Measurements from ENCODE around the gene CDNF. TPM values are rescaled to one million over a fixed set of nuclear protein-coding genes. Genes with fewer than 3 reads are reported as not detected.

The CDNF gene
- total and polyA plus RNA-seq, 5 donors, result 1.9 to 6.7 (median 2.6) TPM

GRCh38 chr10:14839305-14839695 is 1.5 kb upstream of the CDNF start:
- no peak for ATAC-seq
- WGBS, result 13% methylated on average over 14 of the region's 14 CpGs
- Histone ChIP-seq H3K9me3 (ENCODE audit: control insufficient read depth, low read length) (no peaks in the 10 kb centered on the region), H3K4me3 (ENCODE audit: low read length) (peak overlapping the region; percentile 76), H3K27me3 (ENCODE audit: control insufficient read depth, insufficient read depth) (no peaks in the 10 kb centered on the region), H3K4me1 (ENCODE audit: control insufficient read depth, insufficient read depth, low read length) (no peaks in the 10 kb centered on the region), H3K27ac (ENCODE audit: low read length) (no peak overlapping the region)
- peak in 2 of 3 donors; percentile 16 to 45 for DNase-seq
- intact Hi-C loops (cut with DNase I), result no loop called here

DNA sequence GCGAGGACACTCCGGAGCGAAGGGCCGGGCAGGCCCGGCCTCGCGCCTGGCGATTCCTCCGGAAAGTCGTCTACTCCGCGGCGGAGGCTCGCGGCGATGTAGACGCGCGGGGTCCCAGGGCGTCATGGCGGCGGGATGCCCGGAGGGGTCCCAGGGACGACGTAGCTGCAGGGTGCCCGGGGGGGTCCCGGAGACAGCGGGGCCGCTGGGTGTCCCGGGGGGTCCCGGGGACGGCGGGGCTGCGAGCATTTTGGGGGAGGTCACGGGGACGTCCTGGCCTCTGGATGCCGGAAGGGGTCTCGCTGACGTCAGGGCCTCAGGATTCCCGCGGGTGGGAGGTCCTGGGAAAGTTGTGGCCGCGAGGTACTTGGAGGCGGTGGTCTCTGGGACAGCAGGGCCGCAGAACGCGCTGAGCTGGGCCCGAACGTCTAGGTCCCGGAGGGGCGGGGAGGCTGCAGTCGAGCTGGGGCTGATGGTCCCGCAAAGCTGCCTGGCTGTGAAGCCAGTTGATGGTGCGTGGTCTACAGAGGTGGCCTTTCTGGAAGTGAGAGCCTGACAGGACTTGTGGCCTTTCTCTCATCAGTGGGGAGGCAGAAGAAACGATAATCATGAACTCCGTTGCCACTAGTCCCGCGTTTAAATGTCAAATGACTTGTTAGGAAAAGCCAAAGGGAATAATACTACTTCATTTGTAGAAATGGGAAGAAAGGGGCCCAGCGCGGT is 906 bp upstream of the CDNF start:
- ATAC-seq, result peak; percentile 1 to 15
- peak in 1 of 3 donors; percentile 76 for DNase-seq
- peak overlapping the region; percentile 76 for H3K4me3 ChIP-seq (ENCODE audit: low read length)

DNA sequence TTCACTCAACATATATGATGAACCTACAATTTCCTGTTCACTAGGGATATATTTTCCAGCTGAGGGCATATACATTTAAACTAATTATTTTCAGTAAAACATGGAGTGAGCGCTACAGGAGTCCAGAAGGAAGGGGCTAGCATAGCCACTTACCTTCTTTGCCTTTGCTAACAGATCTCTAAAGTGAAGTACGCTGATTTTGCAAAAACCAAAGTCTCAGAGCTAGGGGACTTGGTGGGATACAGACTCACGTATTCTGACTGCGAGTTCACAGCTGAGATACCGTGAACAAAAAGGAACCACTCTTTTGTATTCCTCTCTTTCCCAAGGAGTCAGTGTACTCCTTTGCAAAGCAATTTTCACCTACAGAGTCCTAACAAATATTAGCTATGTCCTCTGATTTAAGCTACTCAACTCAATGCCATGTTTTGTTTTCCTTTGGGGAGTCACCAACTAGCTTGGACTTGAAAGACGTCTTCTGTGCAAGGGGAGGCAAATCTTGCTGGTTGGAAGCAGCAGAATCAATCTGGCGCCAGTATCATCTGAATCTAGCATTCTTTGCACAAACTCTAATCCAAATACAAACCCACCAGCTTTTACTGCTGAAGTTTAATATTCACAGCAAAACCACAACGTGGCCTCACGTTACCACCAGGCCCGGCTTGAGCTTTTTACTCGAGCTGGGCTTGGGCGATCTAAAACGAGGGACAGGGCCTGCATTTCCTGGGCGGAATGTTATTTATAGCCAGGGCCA is 657 bp downstream of the CDNF start:
- no peak for DNase-seq
- H3K27ac ChIP-seq (ENCODE audit: low read length), result peak overlapping the region; percentile 91
- H3K9me3 ChIP-seq (ENCODE audit: control insufficient read depth, low read length), result no peaks in the 10 kb centered on the region
- H3K27me3 ChIP-seq (ENCODE audit: control insufficient read depth, insufficient read depth), result no peaks in the 10 kb centered on the region
- intact Hi-C loops (cut with DNase I), result no loop called here
- H3K4me3 ChIP-seq (ENCODE audit: low read length), result peak overlapping the region; percentile 48
- WGBS, result 17% methylated on average over 14 of the region's 14 CpGs
- ATAC-seq, result no peak
- H3K4me1 ChIP-seq (ENCODE audit: control insufficient read depth, insufficient read depth, low read length), result no peaks in the 10 kb centered on the region

More for the DNA sequence above, 906 bp upstream of the CDNF start:
- no peaks in the 10 kb centered on the region for H3K4me1 ChIP-seq (ENCODE audit: control insufficient read depth, insufficient read depth, low read length)
- H3K27ac ChIP-seq (ENCODE audit: low read length), result peak overlapping the region; percentile 87
- no peaks in the 10 kb centered on the region for H3K27me3 ChIP-seq (ENCODE audit: control insufficient read depth, insufficient read depth)
- under 1% methylated on average over 60 of the region's 60 CpGs for WGBS
- H3K9me3 ChIP-seq (ENCODE audit: control insufficient read depth, low read length), result no peaks in the 10 kb centered on the region
- intact Hi-C loops (cut with DNase I), result no loop called here

- Histone ChIP-seq H3K27ac (ENCODE audit: low read length) (no peak overlapping the region), H3K4me3 (ENCODE audit: low read length) (no peak overlapping the region), H3K27me3 (ENCODE audit: control insufficient read depth, insufficient read depth) (no peaks in the 10 kb centered on the region), H3K4me1 (ENCODE audit: control insufficient read depth, insufficient read depth, low read length) (no peaks in the 10 kb centered on the region), H3K9me3 (ENCODE audit: control insufficient read depth, low read length) (no peaks in the 10 kb centered on the region)
- intact Hi-C loops (cut with DNase I), result no loop called here
- DNase-seq (no peak), ATAC-seq (no peak)
- WGBS, result 96% methylated on average over 2 of the region's 2 CpGs
Measured at GRCh38 chr10:14836208-14836607, 1.6 kb downstream of the CDNF start.

DNA sequence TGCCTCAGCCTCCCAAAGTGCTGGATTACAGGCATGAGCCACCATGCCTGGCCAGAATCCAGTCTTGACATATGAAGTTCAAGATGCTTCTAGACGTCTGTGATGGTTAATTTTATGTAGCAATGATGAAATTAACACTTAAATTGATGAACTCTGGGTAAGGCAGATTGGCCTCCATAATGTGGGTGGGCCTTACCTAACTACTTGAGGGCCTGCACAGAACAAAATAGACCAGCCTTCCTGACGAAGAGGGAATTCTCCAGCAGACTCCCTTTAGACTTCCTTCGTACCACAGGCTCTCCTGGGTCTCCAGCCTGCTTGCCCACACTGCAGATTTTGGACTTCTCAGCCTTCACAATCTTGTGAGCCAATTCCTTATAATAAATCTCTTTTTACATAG is 4.7 kb downstream of the CDNF start:
- DNase-seq (no peak), ATAC-seq (no peak)
- Histone ChIP-seq H3K27ac (ENCODE audit: low read length) (no peak overlapping the region), H3K27me3 (ENCODE audit: control insufficient read depth, insufficient read depth) (no peaks in the 10 kb centered on the region), H3K9me3 (ENCODE audit: control insufficient read depth, low read length) (no peaks in the 10 kb centered on the region), H3K4me3 (ENCODE audit: low read length) (no peak overlapping the region), H3K4me1 (ENCODE audit: control insufficient read depth, insufficient read depth, low read length) (no peaks in the 10 kb centered on the region)
- intact Hi-C loops (cut with DNase I), result no loop called here
- WGBS, result 77% methylated on average over 3 of the region's 3 CpGs

GRCh38 chr10:14826076-14826829 is 11.6 kb downstream of the CDNF start:
- no peak for ATAC-seq
- Histone ChIP-seq H3K27me3 (ENCODE audit: control insufficient read depth, insufficient read depth) (no peaks in the 10 kb centered on the region), H3K27ac (ENCODE audit: low read length) (no peak overlapping the region), H3K4me3 (ENCODE audit: low read length) (no peak overlapping the region), H3K9me3 (ENCODE audit: control insufficient read depth, low read length) (no peaks in the 10 kb centered on the region), H3K4me1 (ENCODE audit: control insufficient read depth, insufficient read depth, low read length) (no peaks in the 10 kb centered on the region)
- DNase-seq, result no peak
- intact Hi-C loops (cut with DNase I), result no loop called here
- 68% methylated on average over 1 of the region's 1 CpG for WGBS

DNA sequence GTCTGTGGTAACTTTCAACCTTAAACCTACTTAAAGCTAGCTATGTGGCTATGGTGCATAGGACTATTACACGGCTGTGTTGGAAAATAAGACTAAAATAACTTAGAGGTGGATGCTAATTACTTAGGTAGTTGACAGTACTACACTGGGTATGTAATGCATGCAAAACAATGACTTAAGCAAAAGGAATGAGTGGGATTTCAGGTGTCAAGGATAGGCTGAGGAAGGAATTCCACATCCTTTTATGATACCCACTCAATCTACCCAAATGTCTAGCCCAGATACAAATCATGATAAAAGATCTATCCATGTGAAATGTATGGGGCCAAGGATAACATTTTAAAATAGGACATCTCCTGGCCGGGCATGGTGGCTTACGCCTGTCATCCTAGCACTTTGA is 13.9 kb downstream of the CDNF start:
- 89% methylated on average over 3 of the region's 3 CpGs for WGBS
- H3K4me3 ChIP-seq (ENCODE audit: low read length), result no peak overlapping the region
- no peaks in the 10 kb centered on the region for H3K27me3 ChIP-seq (ENCODE audit: control insufficient read depth, insufficient read depth)

GRCh38 chr10:14822879-14823755 is 14.7 kb downstream of the CDNF start:
- no peak overlapping the region for H3K27ac ChIP-seq (ENCODE audit: low read length)
- H3K4me3 ChIP-seq (ENCODE audit: low read length), result no peak overlapping the region
- DNase-seq, result peak in 2 of 3 donors; percentile 53 to 56
- peak in 1 of 2 donors; percentile 40 for ATAC-seq
- H3K9me3 ChIP-seq (ENCODE audit: control insufficient read depth, low read length), result no peaks in the 10 kb centered on the region
- intact Hi-C loops (cut with DNase I), result loop anchor here in 1 of 4 donors (5.0 kb wide), 1 partner anchor 321 kb away; no protein-coding TSS in a partner anchor
- no peaks in the 10 kb centered on the region for H3K4me1 ChIP-seq (ENCODE audit: control insufficient read depth, insufficient read depth, low read length)
- 35% methylated on average over 3 of the region's 3 CpGs for WGBS
- H3K27me3 ChIP-seq (ENCODE audit: control insufficient read depth, insufficient read depth), result no peaks in the 10 kb centered on the region

More for the DNA sequence above, 13.9 kb downstream of the CDNF start:
- DNase-seq (no peak), ATAC-seq (no peak)
- intact Hi-C loops (cut with DNase I), result loop anchor here in 1 of 4 donors (5.0 kb wide), 1 partner anchor 322 kb away; no protein-coding TSS in a partner anchor
- Histone ChIP-seq H3K4me1 (ENCODE audit: control insufficient read depth, insufficient read depth, low read length) (no peaks in the 10 kb centered on the region), H3K9me3 (ENCODE audit: control insufficient read depth, low read length) (no peaks in the 10 kb centered on the region), H3K27ac (ENCODE audit: low read length) (no peak overlapping the region)

- 86% methylated on average over 6 of the region's 6 CpGs for WGBS
- no peaks in the 10 kb centered on the region for H3K27me3 ChIP-seq (ENCODE audit: control insufficient read depth, insufficient read depth)
- H3K4me1 ChIP-seq (ENCODE audit: control insufficient read depth, insufficient read depth, low read length), result no peaks in the 10 kb centered on the region
- intact Hi-C loops (cut with DNase I), result loop anchor here in 1 of 4 donors (5.0 kb wide), 1 partner anchor 320 kb away; no protein-coding TSS in a partner anchor
- H3K9me3 ChIP-seq (ENCODE audit: control insufficient read depth, low read length), result no peaks in the 10 kb centered on the region
- no peak overlapping the region for H3K27ac ChIP-seq (ENCODE audit: low read length)
- no peak overlapping the region for H3K4me3 ChIP-seq (ENCODE audit: low read length)
- no peak for DNase-seq
- no peak for ATAC-seq
Measured at GRCh38 chr10:14821635-14822375, 16.0 kb downstream of the CDNF start.

DNA sequence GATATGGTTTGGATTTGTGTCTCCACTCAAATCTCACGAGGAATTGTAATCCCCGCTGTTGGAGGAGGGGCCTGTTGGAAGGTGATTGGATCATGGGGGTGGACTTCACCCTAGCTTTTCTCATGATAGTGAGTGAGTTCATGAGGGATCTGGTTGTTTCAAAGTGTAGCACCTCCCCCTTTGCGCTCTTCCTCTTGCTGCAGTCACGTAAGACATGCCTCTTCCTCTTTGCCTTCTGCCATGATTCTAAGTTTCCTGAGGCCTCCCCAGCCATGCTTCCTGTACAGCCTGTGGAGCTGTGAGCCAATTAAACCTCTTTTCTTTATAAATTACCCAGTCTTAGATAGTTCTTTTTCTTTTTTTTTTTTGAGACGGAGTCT is 17.1 kb downstream of the CDNF start:
- Histone ChIP-seq H3K27ac (ENCODE audit: low read length) (no peak overlapping the region), H3K4me1 (ENCODE audit: control insufficient read depth, insufficient read depth, low read length) (no peaks in the 10 kb centered on the region), H3K9me3 (ENCODE audit: control insufficient read depth, low read length) (no peaks in the 10 kb centered on the region), H3K27me3 (ENCODE audit: control insufficient read depth, insufficient read depth) (no peaks in the 10 kb centered on the region), H3K4me3 (ENCODE audit: low read length) (no peak overlapping the region)
- intact Hi-C loops (cut with DNase I), result loop anchor here in 1 of 4 donors (5.0 kb wide), 1 partner anchor 318 kb away; no protein-coding TSS in a partner anchor
- ATAC-seq (no peak), DNase-seq (no peak)
- 87% methylated on average over 5 of the region's 5 CpGs for WGBS
